Measurements from ENCODE around the gene RACGAP1. TPM values are rescaled to one million over a fixed set of nuclear protein-coding genes. Genes with fewer than 3 reads are reported as not detected.

RACGAP1 gene
- total RNA-seq, 1 donor from 2014 or later: 18.8 TPM

- Mint-ChIP-seq H3K4me3 (ENCODE audit: unreplicated experiment) (no peak overlapping the region), H3K27me3 (ENCODE audit: low read depth, unreplicated experiment) (peaks cover 16% of the 10 kb centered on the region), H3K36me3 (ENCODE audit: low read depth, unreplicated experiment) (no peaks in the 10 kb centered on the region), H3K4me1 (ENCODE audit: low read depth, unreplicated experiment) (peaks cover 3% of the 10 kb centered on the region), H3K27ac (ENCODE audit: unreplicated experiment) (no peak overlapping the region), H3K9me3 (ENCODE audit: unreplicated experiment) (no peaks in the 10 kb centered on the region)
- Histone ChIP-seq H3K79me2 (ENCODE audit: insufficient read depth, low read length) (no peaks in the 10 kb centered on the region), H3K27ac (ENCODE audit: low read depth, low read length) (no peak overlapping the region), H3K9me3 (ENCODE audit: insufficient read depth, low read depth, low read length) (no peaks in the 10 kb centered on the region), H4K20me1 (ENCODE audit: insufficient read depth, low read length) (no peaks in the 10 kb centered on the region), H3K4me3 (ENCODE audit: insufficient read depth, low read depth, low read length) (no peak overlapping the region), H3K9ac (ENCODE audit: low read length) (no peak overlapping the region), H3K4me2 (ENCODE audit: low read length) (no peak overlapping the region), H3K36me3 (ENCODE audit: insufficient read depth, low read length) (no peaks in the 10 kb centered on the region), H2AFZ (ENCODE audit: low read depth, low read length) (no peak overlapping the region), H3K4me1 (ENCODE audit: insufficient read depth, low read length) (peaks cover 3% of the 10 kb centered on the region), H3K27me3 (ENCODE audit: insufficient read depth, low read length) (no peaks in the 10 kb centered on the region)
- DNase-seq (ENCODE audit: low read depth) (no peak), FAIRE-seq (no peak)
- TF ChIP-seq CTCF (IDR thresholded peaks at IDR 0.05; ENCODE audit: insufficient read depth, low read depth, low read length) (no peak), EZH2 (IDR thresholded peaks at IDR 0.05; ENCODE audit: insufficient read depth, low read length) (no peak)
These were observed 83.5 kb downstream of the RACGAP1 start for GRCh38 chr12:49941556-49942511.

- DNase-seq (ENCODE audit: low read depth) (no peak), FAIRE-seq (no peak)
- Histone ChIP-seq H3K4me1 (ENCODE audit: insufficient read depth, low read length) (no peaks in the 10 kb centered on the region), H3K9me3 (ENCODE audit: insufficient read depth, low read depth, low read length) (no peaks in the 10 kb centered on the region), H3K79me2 (ENCODE audit: insufficient read depth, low read length) (no peaks in the 10 kb centered on the region), H3K9ac (ENCODE audit: low read length) (no peak overlapping the region), H3K4me3 (ENCODE audit: insufficient read depth, low read depth, low read length) (no peak overlapping the region), H3K36me3 (ENCODE audit: insufficient read depth, low read length) (no peaks in the 10 kb centered on the region), H3K27ac (ENCODE audit: low read depth, low read length) (no peak overlapping the region), H4K20me1 (ENCODE audit: insufficient read depth, low read length) (no peaks in the 10 kb centered on the region), H3K27me3 (ENCODE audit: insufficient read depth, low read length) (no peaks in the 10 kb centered on the region), H2AFZ (ENCODE audit: low read depth, low read length) (no peak overlapping the region), H3K4me2 (ENCODE audit: low read length) (no peak overlapping the region)
- no peak overlapping the region for H3K4me3 Mint-ChIP-seq (ENCODE audit: unreplicated experiment)
- H3K4me1 Mint-ChIP-seq (ENCODE audit: low read depth, unreplicated experiment): no peaks in the 10 kb centered on the region
- TF ChIP-seq CTCF (IDR thresholded peaks at IDR 0.05; ENCODE audit: insufficient read depth, low read depth, low read length) (no peak), EZH2 (IDR thresholded peaks at IDR 0.05; ENCODE audit: insufficient read depth, low read length) (no peak)
- no peaks in the 10 kb centered on the region for H3K36me3 Mint-ChIP-seq (ENCODE audit: low read depth, unreplicated experiment)
- peaks cover 14% of the 10 kb centered on the region for H3K27me3 Mint-ChIP-seq (ENCODE audit: low read depth, unreplicated experiment)
- no peak overlapping the region for H3K27ac Mint-ChIP-seq (ENCODE audit: unreplicated experiment)
- H3K9me3 Mint-ChIP-seq (ENCODE audit: unreplicated experiment): no peaks in the 10 kb centered on the region
These were observed 85.6 kb downstream of the RACGAP1 start for GRCh38 chr12:49939707-49940106.

GRCh38 chr12:49939307-49939706 lies 86.0 kb downstream of the RACGAP1 start:
- Histone ChIP-seq H3K9me3 (ENCODE audit: insufficient read depth, low read depth, low read length) (no peaks in the 10 kb centered on the region), H3K36me3 (ENCODE audit: insufficient read depth, low read length) (no peaks in the 10 kb centered on the region), H2AFZ (ENCODE audit: low read depth, low read length) (no peak overlapping the region), H3K4me2 (ENCODE audit: low read length) (no peak overlapping the region), H4K20me1 (ENCODE audit: insufficient read depth, low read length) (no peaks in the 10 kb centered on the region), H3K4me1 (ENCODE audit: insufficient read depth, low read length) (no peaks in the 10 kb centered on the region), H3K27ac (ENCODE audit: low read depth, low read length) (no peak overlapping the region), H3K27me3 (ENCODE audit: insufficient read depth, low read length) (no peaks in the 10 kb centered on the region), H3K4me3 (ENCODE audit: insufficient read depth, low read depth, low read length) (no peak overlapping the region), H3K79me2 (ENCODE audit: insufficient read depth, low read length) (no peaks in the 10 kb centered on the region), H3K9ac (ENCODE audit: low read length) (no peak overlapping the region)
- H3K9me3 Mint-ChIP-seq (ENCODE audit: unreplicated experiment): no peaks in the 10 kb centered on the region
- no peaks in the 10 kb centered on the region for H3K36me3 Mint-ChIP-seq (ENCODE audit: low read depth, unreplicated experiment)
- no peaks in the 10 kb centered on the region for H3K4me1 Mint-ChIP-seq (ENCODE audit: low read depth, unreplicated experiment)
- H3K27me3 Mint-ChIP-seq (ENCODE audit: low read depth, unreplicated experiment): peaks cover 14% of the 10 kb centered on the region
- no peak for DNase-seq (ENCODE audit: low read depth)
- H3K27ac Mint-ChIP-seq (ENCODE audit: unreplicated experiment): no peak overlapping the region
- no peak overlapping the region for H3K4me3 Mint-ChIP-seq (ENCODE audit: unreplicated experiment)
- no peak for TF ChIP-seq EZH2 (IDR thresholded peaks at IDR 0.05; ENCODE audit: insufficient read depth, low read length)
- no peak for TF ChIP-seq CTCF (IDR thresholded peaks at IDR 0.05; ENCODE audit: insufficient read depth, low read depth, low read length)
- FAIRE-seq: no peak

Measured in astrocyte (in vitro differentiated cells and primary cell).